C1 segment of cervical spinal cord (tissue), 14 donors: ENCODE results near the gene STK24.

Source experiments
- DNase-seq, 14 donors: peaks; one replicate each; lab custom pipeline; 2025; lab: John Stamatoyannopoulos, UW

The STK24 gene

GRCh38 chr13:98512774-98513665 is 63.9 kb downstream of the STK24 start:
- no peak for DNase-seq

GRCh38 chr13:98511435-98511834 is 65.5 kb downstream of the STK24 start:
- DNase-seq, result no peak

- no peak for DNase-seq
Observed at GRCh38 chr13:98510156-98510509, 66.8 kb downstream of the STK24 start.

- DNase-seq, result no peak
Observed at GRCh38 chr13:98509271-98510155, 67.4 kb downstream of the STK24 start.

- DNase-seq, result no peak
Observed at GRCh38 chr13:98508685-98509084, 68.2 kb downstream of the STK24 start.

- DNase-seq, result no peak
Observed at GRCh38 chr13:98508280-98508679, 68.6 kb downstream of the STK24 start.

- DNase-seq, result peak in 2 of 14 donors; percentile 25 to 40
Observed at GRCh38 chr13:98507282-98507797, 69.6 kb downstream of the STK24 start.

- DNase-seq, result no peak
Observed at GRCh38 chr13:98506728-98507230, 70.1 kb downstream of the STK24 start.

- DNase-seq, result peak in 1 of 14 donors; percentile 17
Observed at GRCh38 chr13:98506322-98506721, 70.6 kb downstream of the STK24 start.

- DNase-seq, result no peak
Observed at GRCh38 chr13:98505217-98505616, 71.7 kb downstream of the STK24 start.

GRCh38 chr13:98504371-98504963 is 72.4 kb downstream of the STK24 start:
- no peak for DNase-seq

- no peak for DNase-seq
Observed at GRCh38 chr13:98504029-98504351, 72.9 kb downstream of the STK24 start.

- DNase-seq, result no peak
Observed at GRCh38 chr13:98503175-98504028, 73.5 kb downstream of the STK24 start.

- no peak for DNase-seq
Observed at GRCh38 chr13:98500963-98501421, 75.9 kb downstream of the STK24 start.

GRCh38 chr13:98496966-98497365 is 79.9 kb downstream of the STK24 start:
- no peak for DNase-seq

GRCh38 chr13:98496479-98496791 is 80.5 kb downstream of the STK24 start:
- DNase-seq, result no peak

GRCh38 chr13:98495627-98496478 is 81.1 kb downstream of the STK24 start:
- no peak for DNase-seq

- no peak for DNase-seq
Observed at GRCh38 chr13:98494769-98495168, 82.1 kb downstream of the STK24 start.

- DNase-seq, result no peak
Observed at GRCh38 chr13:98493042-98493712, 83.7 kb downstream of the STK24 start.
